OCI-LY7 (cell line): Measurements from ENCODE around the gene PRH2.

Experiments used
- EZH2phosphoT487 ChIP-seq: fragments of 200-600 bp; sonication (generic); IDR thresholded peaks from 2 replicates; pipeline ENCODE4 v1.6.1; 2018; ENCODE audit warnings: low read depth, borderline replicate concordance, mild to moderate bottlenecking, mixed run types, antibody characterized with exemption, low read length, moderate library complexity, mixed read lengths
- TF ChIP-seq, protein P1 (sequence below): fragments of 200-600 bp; sonication (generic); conservative IDR thresholded peaks from 2 replicates; pipeline ENCODE4 v1.5.1; 2014; ENCODE audit warnings: mild to moderate bottlenecking, antibody characterized with exemption, low read length, moderate library complexity, mixed read lengths

GRCh38 chr12:10919809-10920208, 9.2 kb upstream of the PRH2 start:
- TF ChIP-seq, protein P1, sequence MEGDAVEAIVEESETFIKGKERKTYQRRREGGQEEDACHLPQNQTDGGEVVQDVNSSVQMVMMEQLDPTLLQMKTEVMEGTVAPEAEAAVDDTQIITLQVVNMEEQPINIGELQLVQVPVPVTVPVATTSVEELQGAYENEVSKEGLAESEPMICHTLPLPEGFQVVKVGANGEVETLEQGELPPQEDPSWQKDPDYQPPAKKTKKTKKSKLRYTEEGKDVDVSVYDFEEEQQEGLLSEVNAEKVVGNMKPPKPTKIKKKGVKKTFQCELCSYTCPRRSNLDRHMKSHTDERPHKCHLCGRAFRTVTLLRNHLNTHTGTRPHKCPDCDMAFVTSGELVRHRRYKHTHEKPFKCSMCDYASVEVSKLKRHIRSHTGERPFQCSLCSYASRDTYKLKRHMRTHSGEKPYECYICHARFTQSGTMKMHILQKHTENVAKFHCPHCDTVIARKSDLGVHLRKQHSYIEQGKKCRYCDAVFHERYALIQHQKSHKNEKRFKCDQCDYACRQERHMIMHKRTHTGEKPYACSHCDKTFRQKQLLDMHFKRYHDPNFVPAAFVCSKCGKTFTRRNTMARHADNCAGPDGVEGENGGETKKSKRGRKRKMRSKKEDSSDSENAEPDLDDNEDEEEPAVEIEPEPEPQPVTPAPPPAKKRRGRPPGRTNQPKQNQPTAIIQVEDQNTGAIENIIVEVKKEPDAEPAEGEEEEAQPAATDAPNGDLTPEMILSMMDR: no peak
- TF ChIP-seq EZH2phosphoT487: no peak
